Panc1 (cell line): ENCODE results near the gene ENOPH1. TPM values are rescaled to one million over a fixed set of nuclear protein-coding genes. Genes with fewer than 3 reads are reported as not detected.

ENCODE experiments used
- ATAC-seq: fragments of 200-7000 bp; cut with Tn5 transposase; 2 replicates; pipeline ENCODE4 v1.9.1; 2020; ENCODE audit warnings: mild to moderate bottlenecking, moderate library complexity
- BruUV-seq: library from RNA; stranded (reverse); fragments of 400-500 nt; replicated peaks from 2 replicates; lab custom pipeline; 2021; lab: Mats Ljungman, UMichigan
- CTCF ChIA-PET: fragments of 300-600 bp; sonication (Branson Sonifier 250); formaldehyde crosslinking; loops from one replicate; lab custom pipeline; 2022; ENCODE audit warnings: antibody characterized with exemption; lab: Charles Lee
- POLR2A ChIA-PET: fragments of 300-600 bp; sonication (Branson Sonifier 250); formaldehyde crosslinking; loops from one replicate; lab custom pipeline; 2022; ENCODE audit warnings: antibody characterized with exemption; lab: Charles Lee
- DNase-seq: peaks from one replicate; pipeline ENCODE4 v3.0.0-alpha.2; 2010; ENCODE audit warnings: low read depth, low spot score
- H3K27ac ChIP-seq: 2 replicates; pipeline ENCODE4 v1.5.1; 2011; ENCODE audit warnings: mild to moderate bottlenecking, low read length, inconsistent platforms
- H3K27me3 ChIP-seq: fragments of 200-500 bp; sonication (Bioruptor generic); 2 replicates; pipeline ENCODE4 v1.6.0; 2014; ENCODE audit warnings: low read length, inconsistent platforms; ENCODE audit not compliant: control insufficient read depth, insufficient read depth
- H3K36me3 ChIP-seq: fragments of 200-500 bp; sonication (Bioruptor generic); 2 replicates; pipeline ENCODE4 v1.5.1; 2014; ENCODE audit warnings: inconsistent platforms, mild to moderate bottlenecking, low read length, moderate library complexity; ENCODE audit not compliant: control insufficient read depth, insufficient read depth
- H3K4me1 ChIP-seq: 2 replicates; pipeline ENCODE4 v1.5.1; 2011; ENCODE audit warnings: inconsistent platforms, mild to moderate bottlenecking, low read length, moderate library complexity; ENCODE audit not compliant: control insufficient read depth, insufficient read depth
- H3K4me3 ChIP-seq, 2 experiments: 2 replicates each; pipeline ENCODE4 v1.5.1; 2011 to 2012; ENCODE audit warnings: low read depth in 2 of 2, low read length in 2 of 2, mild to moderate bottlenecking in 2 of 2, inconsistent platforms in 1 of 2, moderate library complexity in 1 of 2
- H3K9me3 ChIP-seq: fragments of 200-500 bp; sonication (Bioruptor generic); 2 replicates; pipeline ENCODE4 v1.5.1; 2014; ENCODE audit warnings: low read depth, mild to moderate bottlenecking, inconsistent platforms, low read length, moderate library complexity; ENCODE audit not compliant: control insufficient read depth, insufficient read depth
- CTCF ChIP-seq: fragments of 450-650 bp; IDR thresholded peaks from 2 replicates; pipeline ENCODE4 v1.5.1; 2017; ENCODE audit warnings: mild to moderate bottlenecking
- POLR2AphosphoS5 ChIP-seq: IDR thresholded peaks from 2 replicates; pipeline ENCODE4 v1.6.1; 2012; ENCODE audit warnings: mild to moderate bottlenecking, low read depth, low read length, moderate library complexity
- SIN3A ChIP-seq: IDR thresholded peaks from 2 replicates; pipeline ENCODE4 v1.6.1; 2012; ENCODE audit warnings: low read depth, mild to moderate bottlenecking, low read length, moderate library complexity, borderline replicate concordance; ENCODE audit not compliant: insufficient read depth
- TCF7L2 ChIP-seq: IDR thresholded peaks from 2 replicates; pipeline ENCODE4 v1.6.1; 2011; ENCODE audit warnings: mild to moderate bottlenecking, low read depth, low read length, inconsistent platforms
- in situ Hi-C: cut with HindIII; loops from 2 replicates; pipeline ENCODE4 v1.10.0; 2016; ENCODE audit warnings: low sequenced_read_pairs, low pct_unique_long_range_greater_than_20kb
- intact Hi-C: fragments of 100-400 bp; cut with micrococcal nuclease; formaldehyde crosslinking; loops from one replicate; pipeline ENCODE4 v1.10.0; 2022; ENCODE audit not compliant: unreplicated experiment
- total RNA-seq: library from RNA; stranded (reverse); gene quantifications from one replicate; pipeline ENCODE4 v1.2.1, GENCODE V29; 2021; ENCODE audit not compliant: unreplicated experiment
- TF ChIP-seq, protein P1 (sequence below), 2 experiments: IDR thresholded peaks; 2 replicates each; pipeline ENCODE4 v1.6.1; 2011 to 2012; ENCODE audit warnings: low read depth in 2 of 2, control low read depth in 1 of 2, low read length in 1 of 2, mild to moderate bottlenecking in 1 of 2, moderate library complexity in 1 of 2; ENCODE audit not compliant: insufficient read depth in 1 of 2

ENOPH1 gene
- total RNA-seq, 1 experiment from 2014 or later: 34.7 TPM

GRCh38 chr4:82496349-82496748 lies 66.0 kb downstream of the ENOPH1 start:
- ATAC-seq (no peak), DNase-seq (no peak)
- Histone ChIP-seq H3K4me3 (no peak overlapping the region), H3K9me3 (no peaks in the 10 kb centered on the region), H3K4me1 (no peaks in the 10 kb centered on the region), H3K36me3 (no peaks in the 10 kb centered on the region), H3K27ac (no peak overlapping the region), H3K27me3 (no peaks in the 10 kb centered on the region)
- in situ Hi-C loops (no loop called here), intact Hi-C loops (no loop called here)
- POLR2A ChIA-PET: no interaction called here
- CTCF ChIA-PET: no interaction called here
- no TSS peak for BruUV-seq
- TF ChIP-seq POLR2AphosphoS5 (no peak), TCF7L2 (no peak), SIN3A (no peak), CTCF (no peak)
- TF ChIP-seq, protein P1, sequence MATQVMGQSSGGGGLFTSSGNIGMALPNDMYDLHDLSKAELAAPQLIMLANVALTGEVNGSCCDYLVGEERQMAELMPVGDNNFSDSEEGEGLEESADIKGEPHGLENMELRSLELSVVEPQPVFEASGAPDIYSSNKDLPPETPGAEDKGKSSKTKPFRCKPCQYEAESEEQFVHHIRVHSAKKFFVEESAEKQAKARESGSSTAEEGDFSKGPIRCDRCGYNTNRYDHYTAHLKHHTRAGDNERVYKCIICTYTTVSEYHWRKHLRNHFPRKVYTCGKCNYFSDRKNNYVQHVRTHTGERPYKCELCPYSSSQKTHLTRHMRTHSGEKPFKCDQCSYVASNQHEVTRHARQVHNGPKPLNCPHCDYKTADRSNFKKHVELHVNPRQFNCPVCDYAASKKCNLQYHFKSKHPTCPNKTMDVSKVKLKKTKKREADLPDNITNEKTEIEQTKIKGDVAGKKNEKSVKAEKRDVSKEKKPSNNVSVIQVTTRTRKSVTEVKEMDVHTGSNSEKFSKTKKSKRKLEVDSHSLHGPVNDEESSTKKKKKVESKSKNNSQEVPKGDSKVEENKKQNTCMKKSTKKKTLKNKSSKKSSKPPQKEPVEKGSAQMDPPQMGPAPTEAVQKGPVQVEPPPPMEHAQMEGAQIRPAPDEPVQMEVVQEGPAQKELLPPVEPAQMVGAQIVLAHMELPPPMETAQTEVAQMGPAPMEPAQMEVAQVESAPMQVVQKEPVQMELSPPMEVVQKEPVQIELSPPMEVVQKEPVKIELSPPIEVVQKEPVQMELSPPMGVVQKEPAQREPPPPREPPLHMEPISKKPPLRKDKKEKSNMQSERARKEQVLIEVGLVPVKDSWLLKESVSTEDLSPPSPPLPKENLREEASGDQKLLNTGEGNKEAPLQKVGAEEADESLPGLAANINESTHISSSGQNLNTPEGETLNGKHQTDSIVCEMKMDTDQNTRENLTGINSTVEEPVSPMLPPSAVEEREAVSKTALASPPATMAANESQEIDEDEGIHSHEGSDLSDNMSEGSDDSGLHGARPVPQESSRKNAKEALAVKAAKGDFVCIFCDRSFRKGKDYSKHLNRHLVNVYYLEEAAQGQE (IDR thresholded peaks at IDR 0.05; ENCODE audit: insufficient read depth in 1 of 2, low read depth in 2 of 2, low read length in 1 of 2): no peak

GRCh38 chr4:82499738-82500434 lies 69.5 kb downstream of the ENOPH1 start:
- DNase-seq (no peak), ATAC-seq (no peak)
- Histone ChIP-seq H3K27ac (no peak overlapping the region), H3K4me3 (no peak overlapping the region), H3K9me3 (no peaks in the 10 kb centered on the region), H3K36me3 (no peaks in the 10 kb centered on the region), H3K4me1 (no peaks in the 10 kb centered on the region), H3K27me3 (no peaks in the 10 kb centered on the region)
- CTCF ChIA-PET: no interaction called here
- no TSS peak for BruUV-seq
- in situ Hi-C loops (no loop called here), intact Hi-C loops (no loop called here)
- no peak for TF ChIP-seq SIN3A
- TF ChIP-seq, protein P1 (IDR thresholded peaks at IDR 0.05; ENCODE audit: insufficient read depth in 1 of 2, low read depth in 2 of 2, low read length in 1 of 2): no peak
- TF ChIP-seq TCF7L2: no peak
- TF ChIP-seq CTCF: no peak
- no peak for TF ChIP-seq POLR2AphosphoS5
- POLR2A ChIA-PET: no interaction called here
